Measurements from ENCODE around the gene FAM43A.

DNA sequence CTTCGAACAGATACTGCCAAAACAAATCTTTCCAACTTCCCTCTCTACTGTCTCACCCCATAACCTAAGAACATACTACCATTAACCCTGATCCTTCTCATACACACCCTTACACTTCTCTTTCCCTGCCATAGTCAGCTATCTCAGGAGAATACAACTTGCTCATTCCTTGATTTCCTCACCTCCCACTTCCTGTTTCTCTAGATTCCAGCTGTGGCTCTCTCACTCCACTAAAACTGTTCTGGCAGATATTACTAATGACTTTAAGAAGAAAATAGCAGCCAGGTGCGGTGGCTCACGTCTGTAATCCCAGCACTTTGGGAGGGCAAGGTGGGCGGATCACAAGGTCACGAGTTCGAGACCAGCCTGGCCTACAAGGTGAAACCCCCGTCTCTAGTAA lies 18.3 kb upstream of the FAM43A start:
- TF ChIP-seq, protein P1, sequence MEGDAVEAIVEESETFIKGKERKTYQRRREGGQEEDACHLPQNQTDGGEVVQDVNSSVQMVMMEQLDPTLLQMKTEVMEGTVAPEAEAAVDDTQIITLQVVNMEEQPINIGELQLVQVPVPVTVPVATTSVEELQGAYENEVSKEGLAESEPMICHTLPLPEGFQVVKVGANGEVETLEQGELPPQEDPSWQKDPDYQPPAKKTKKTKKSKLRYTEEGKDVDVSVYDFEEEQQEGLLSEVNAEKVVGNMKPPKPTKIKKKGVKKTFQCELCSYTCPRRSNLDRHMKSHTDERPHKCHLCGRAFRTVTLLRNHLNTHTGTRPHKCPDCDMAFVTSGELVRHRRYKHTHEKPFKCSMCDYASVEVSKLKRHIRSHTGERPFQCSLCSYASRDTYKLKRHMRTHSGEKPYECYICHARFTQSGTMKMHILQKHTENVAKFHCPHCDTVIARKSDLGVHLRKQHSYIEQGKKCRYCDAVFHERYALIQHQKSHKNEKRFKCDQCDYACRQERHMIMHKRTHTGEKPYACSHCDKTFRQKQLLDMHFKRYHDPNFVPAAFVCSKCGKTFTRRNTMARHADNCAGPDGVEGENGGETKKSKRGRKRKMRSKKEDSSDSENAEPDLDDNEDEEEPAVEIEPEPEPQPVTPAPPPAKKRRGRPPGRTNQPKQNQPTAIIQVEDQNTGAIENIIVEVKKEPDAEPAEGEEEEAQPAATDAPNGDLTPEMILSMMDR (IDR thresholded peaks at IDR 0.05): no peak
- TF ChIP-seq EP300 (IDR thresholded peaks at IDR 0.05): no peak
- no peak for TF ChIP-seq POLR2A (IDR thresholded peaks at IDR 0.05)
